GM23338 (cell line): ENCODE results near the gene ARHGEF28. TPM values are rescaled to one million over a fixed set of nuclear protein-coding genes. Genes with fewer than 3 reads are reported as not detected.
A peak's percentile ranks its signal among the peaks of the same experiment; 100 is the strongest.

Experiments used
- ATAC-seq: fragments of 200-7000 bp; cut with Tn5 transposase; 3 replicates; pipeline ENCODE4 v1.9.1; 2020
- DNase-seq: peaks from one replicate; pipeline ENCODE4 v3.0.0-alpha.2; 2015; ENCODE audit warnings: low spot score
- H2AFZ ChIP-seq: fragments of 200-600 bp; sonication (generic); 2 replicates; pipeline ENCODE4 v1.8.0; 2016; ENCODE audit warnings: antibody characterized with exemption, mild to moderate bottlenecking, moderate library complexity
- H3F3A ChIP-seq: fragments of 200-600 bp; sonication (generic); replicated peaks from 2 replicates; pipeline ENCODE4 v1.8.0; 2017; ENCODE audit warnings: antibody characterized with exemption, mixed run types, low read depth
- H3K27ac ChIP-seq: fragments of 200-600 bp; sonication (generic); 2 replicates; pipeline ENCODE4 v1.6.1; 2016; ENCODE audit warnings: low read depth
- H3K27me3 ChIP-seq: fragments of 200-600 bp; sonication (generic); 2 replicates; pipeline ENCODE4 v1.8.0; 2016; ENCODE audit warnings: mild to moderate bottlenecking, mixed run types, moderate library complexity; ENCODE audit not compliant: insufficient read depth
- H3K36me3 ChIP-seq: fragments of 200-600 bp; sonication (generic); 2 replicates; pipeline ENCODE4 v1.8.0; 2016; ENCODE audit warnings: mild to moderate bottlenecking; ENCODE audit not compliant: insufficient read depth
- H3K4me1 ChIP-seq: fragments of 200-600 bp; sonication (generic); 2 replicates; pipeline ENCODE4 v1.8.0; 2016; ENCODE audit warnings: mild to moderate bottlenecking, moderate library complexity; ENCODE audit not compliant: insufficient read depth
- H3K4me2 ChIP-seq: fragments of 200-600 bp; sonication (generic); 2 replicates; pipeline ENCODE4 v1.7.1; 2017; ENCODE audit warnings: mixed run types
- H3K4me3 ChIP-seq: fragments of 200-600 bp; sonication (generic); 2 replicates; pipeline ENCODE4 v1.6.1; 2016; ENCODE audit warnings: mixed run types
- H3K79me2 ChIP-seq: fragments of 200-600 bp; sonication (generic); replicated peaks from 2 replicates; pipeline ENCODE4 v1.8.0; 2017; ENCODE audit warnings: mild to moderate bottlenecking; ENCODE audit not compliant: insufficient read depth
- H3K9me2 ChIP-seq: fragments of 200-600 bp; sonication (generic); 2 replicates; pipeline ENCODE4 v1.8.0; 2017; ENCODE audit not compliant: insufficient read depth
- H4K20me1 ChIP-seq: fragments of 200-600 bp; sonication (generic); replicated peaks from 2 replicates; pipeline ENCODE4 v1.8.0; 2017; ENCODE audit warnings: mild to moderate bottlenecking; ENCODE audit not compliant: insufficient read depth
- H3K27ac Mint-ChIP-seq: 2 replicates; pipeline ENCODE4 v1.8.0; 2020; ENCODE audit warnings: inconsistent platforms, mild to moderate bottlenecking, moderate library complexity, mixed read lengths
- H3K27me3 Mint-ChIP-seq: 3 replicates; pipeline ENCODE4 v1.8.0; 2022; ENCODE audit warnings: low read depth, mild to moderate bottlenecking, moderate library complexity, mixed read lengths, inconsistent platforms; ENCODE audit not compliant: insufficient read depth, poor library complexity
- H3K36me3 Mint-ChIP-seq: 3 replicates; pipeline ENCODE4 v1.8.0; 2021; ENCODE audit warnings: low read depth, mild to moderate bottlenecking, inconsistent platforms, moderate library complexity, mixed read lengths
- H3K4me1 Mint-ChIP-seq: 3 replicates; pipeline ENCODE4 v1.8.0; 2020; ENCODE audit warnings: mild to moderate bottlenecking, inconsistent platforms, mixed read lengths
- H3K4me3 Mint-ChIP-seq: 3 replicates; pipeline ENCODE4 v1.8.0; 2021; ENCODE audit warnings: moderate library complexity, mild to moderate bottlenecking, inconsistent platforms, mixed read lengths
- H3K9me3 Mint-ChIP-seq: 3 replicates; pipeline ENCODE4 v1.8.0; 2020; ENCODE audit warnings: moderate library complexity, mild to moderate bottlenecking, inconsistent platforms, mixed read lengths
- CREB1 ChIP-seq: fragments of 250-450 bp; sonication (Bioruptor Pico); IDR thresholded peaks from 2 replicates; pipeline ENCODE4 v1.5.0; 2020; ENCODE audit warnings: low read depth, mild to moderate bottlenecking, moderate library complexity
- ETS1 ChIP-seq: IDR thresholded peaks from 2 replicates; pipeline ENCODE4 v1.6.1; 2016; ENCODE audit warnings: antibody characterized with exemption
- EZH2 ChIP-seq: fragments of 200-600 bp; sonication (generic); IDR thresholded peaks from one replicate; pipeline ENCODE4 v1.8.0; 2017; ENCODE audit warnings: antibody characterized with exemption, mild to moderate bottlenecking, low read depth; ENCODE audit not compliant: unreplicated experiment
- EZH2phosphoT487 ChIP-seq: fragments of 200-600 bp; sonication (generic); IDR thresholded peaks from one replicate; pipeline ENCODE4 v1.8.1; 2018; ENCODE audit warnings: antibody characterized with exemption; ENCODE audit not compliant: unreplicated experiment
- JUNB ChIP-seq: IDR thresholded peaks from one replicate; pipeline ENCODE4 v1.6.1; 2016; ENCODE audit warnings: antibody characterized with exemption; ENCODE audit not compliant: unreplicated experiment
- NANOG ChIP-seq: IDR thresholded peaks from 2 replicates; pipeline ENCODE4 v1.6.1; 2016; ENCODE audit warnings: antibody characterized with exemption, borderline replicate concordance
- POLR2AphosphoS5 ChIP-seq: IDR thresholded peaks from 2 replicates; pipeline ENCODE4 v1.6.1; 2016; ENCODE audit warnings: antibody characterized with exemption, low read depth
- REST ChIP-seq: IDR thresholded peaks from one replicate; pipeline ENCODE4 v1.6.1; 2018; ENCODE audit warnings: antibody characterized with exemption; ENCODE audit not compliant: unreplicated experiment
- STAT1 ChIP-seq: IDR thresholded peaks from one replicate; pipeline ENCODE4 v1.6.1; 2016; ENCODE audit warnings: antibody characterized with exemption; ENCODE audit not compliant: unreplicated experiment
- ZNF114 ChIP-seq: fragments of 250-450 bp; sonication (Bioruptor Pico); IDR thresholded peaks from 2 replicates; pipeline ENCODE4 v1.5.0; 2020; ENCODE audit warnings: mild to moderate bottlenecking, moderate library complexity
- ZNF331 ChIP-seq: fragments of 250-450 bp; sonication (Bioruptor Pico); IDR thresholded peaks from 2 replicates; pipeline ENCODE4 v1.5.0; 2020; ENCODE audit warnings: low read depth, mild to moderate bottlenecking, moderate library complexity
- ZNF462 ChIP-seq: fragments of 250-450 bp; sonication (Bioruptor Pico); IDR thresholded peaks from 2 replicates; pipeline ENCODE4 v1.5.0; 2020; ENCODE audit warnings: mild to moderate bottlenecking, moderate library complexity
- polyA plus RNA-seq: library from polyadenylated mRNA; unstranded; fragments of >200 nt; fragmentation: Nextera tagmentation; extraction: Ambion mirVana; gene quantifications from 2 replicates; pipeline ENCODE4 v1.2.1, GENCODE V29; 2016
- total RNA-seq: library from RNA; depleted of rRNA; stranded (reverse); fragments of >200 nt; shearing (Covaris generic); gene quantifications from 2 replicates; pipeline ENCODE4 v1.2.3, GENCODE V29; 2014
- TF ChIP-seq, protein P1 (sequence below), 2 experiments: fragments of 200-600 bp in 1 of 2; sonication (generic) in 1 of 2; conservative IDR thresholded peaks; 2 replicates each; pipeline versions ENCODE4 v1.5.1 to v1.6.1; 2016 to 2017; ENCODE audit warnings: antibody characterized with exemption in 2 of 2, low read depth in 2 of 2, mild to moderate bottlenecking in 2 of 2, moderate library complexity in 1 of 2

Gene ARHGEF28
- total and polyA plus RNA-seq, 2 experiments from 2014 or later = 0.39 to 1.0 TPM

DNA sequence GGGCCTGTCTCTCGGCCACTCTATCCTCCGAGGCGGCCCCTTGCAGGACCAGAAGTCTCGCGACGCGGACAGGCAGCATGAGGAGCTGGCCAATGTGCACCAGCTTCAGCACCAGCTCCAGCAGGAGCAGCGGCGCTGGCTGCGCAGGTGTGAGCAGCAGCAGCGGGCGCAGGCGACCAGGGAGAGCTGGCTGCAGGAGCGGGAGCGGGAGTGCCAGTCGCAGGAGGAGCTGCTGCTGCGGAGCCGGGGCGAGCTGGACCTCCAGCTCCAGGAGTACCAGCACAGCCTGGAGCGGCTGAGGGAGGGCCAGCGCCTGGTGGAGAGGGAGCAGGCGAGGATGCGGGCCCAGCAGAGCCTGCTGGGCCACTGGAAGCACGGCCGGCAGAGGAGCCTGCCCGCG is 283.5 kb downstream of the ARHGEF28 start:
- Mint-ChIP-seq H3K9me3 (peaks cover 4% of the 10 kb centered on the region; the same call in 1 of the 3 replicates), H3K4me3 (no peak overlapping the region), H3K27ac (no peak overlapping the region), H3K27me3 (no peaks in the 10 kb centered on the region), H3K4me1 (no peaks in the 10 kb centered on the region), H3K36me3 (no peaks in the 10 kb centered on the region)
- Histone ChIP-seq H3K36me3 (no peaks in the 10 kb centered on the region; the same call in 1 of the 2 replicates), H3K27ac (no peak overlapping the region), H3F3A (no peaks in the 10 kb centered on the region), H3K79me2 (no peaks in the 10 kb centered on the region), H3K9me2 (no peaks in the 10 kb centered on the region), H3K4me2 (no peak overlapping the region), H3K4me1 (no peaks in the 10 kb centered on the region), H3K27me3 (no peaks in the 10 kb centered on the region), H2AFZ (peak overlapping the region; percentile 34; the same call in 1 of the 2 replicates), H3K4me3 (no peak overlapping the region), H4K20me1 (no peaks in the 10 kb centered on the region)
- no peak for TF ChIP-seq ETS1
- no peak for TF ChIP-seq ZNF114 (CRISPR knock-in tag)
- no peak for TF ChIP-seq NANOG
- TF ChIP-seq, protein P1, sequence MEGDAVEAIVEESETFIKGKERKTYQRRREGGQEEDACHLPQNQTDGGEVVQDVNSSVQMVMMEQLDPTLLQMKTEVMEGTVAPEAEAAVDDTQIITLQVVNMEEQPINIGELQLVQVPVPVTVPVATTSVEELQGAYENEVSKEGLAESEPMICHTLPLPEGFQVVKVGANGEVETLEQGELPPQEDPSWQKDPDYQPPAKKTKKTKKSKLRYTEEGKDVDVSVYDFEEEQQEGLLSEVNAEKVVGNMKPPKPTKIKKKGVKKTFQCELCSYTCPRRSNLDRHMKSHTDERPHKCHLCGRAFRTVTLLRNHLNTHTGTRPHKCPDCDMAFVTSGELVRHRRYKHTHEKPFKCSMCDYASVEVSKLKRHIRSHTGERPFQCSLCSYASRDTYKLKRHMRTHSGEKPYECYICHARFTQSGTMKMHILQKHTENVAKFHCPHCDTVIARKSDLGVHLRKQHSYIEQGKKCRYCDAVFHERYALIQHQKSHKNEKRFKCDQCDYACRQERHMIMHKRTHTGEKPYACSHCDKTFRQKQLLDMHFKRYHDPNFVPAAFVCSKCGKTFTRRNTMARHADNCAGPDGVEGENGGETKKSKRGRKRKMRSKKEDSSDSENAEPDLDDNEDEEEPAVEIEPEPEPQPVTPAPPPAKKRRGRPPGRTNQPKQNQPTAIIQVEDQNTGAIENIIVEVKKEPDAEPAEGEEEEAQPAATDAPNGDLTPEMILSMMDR (conservative IDR thresholded peaks at IDR 0.05; ENCODE audit: low read depth in 2 of 2) = no peak
- TF ChIP-seq EZH2 = no peak
- TF ChIP-seq REST = no peak
- TF ChIP-seq ZNF462 (CRISPR knock-in tag) = no peak
- no peak for TF ChIP-seq POLR2AphosphoS5
- no peak for TF ChIP-seq EZH2phosphoT487
- TF ChIP-seq ZNF331 (CRISPR knock-in tag) = no peak
- no peak for TF ChIP-seq CREB1
- no peak for TF ChIP-seq JUNB
- TF ChIP-seq STAT1 = no peak
- ATAC-seq (peak; percentile 64), DNase-seq (peak; percentile 8)
